ENCODE results near the gene HYI. TPM values are rescaled to one million over a fixed set of nuclear protein-coding genes. Genes with fewer than 3 reads are reported as not detected.
"Not testable (repeated sequence)": the region's sequence is repeated elsewhere in the genome, so short reads cannot be mapped to it uniquely, and the experiment has no call there.

HYI gene, protein sequence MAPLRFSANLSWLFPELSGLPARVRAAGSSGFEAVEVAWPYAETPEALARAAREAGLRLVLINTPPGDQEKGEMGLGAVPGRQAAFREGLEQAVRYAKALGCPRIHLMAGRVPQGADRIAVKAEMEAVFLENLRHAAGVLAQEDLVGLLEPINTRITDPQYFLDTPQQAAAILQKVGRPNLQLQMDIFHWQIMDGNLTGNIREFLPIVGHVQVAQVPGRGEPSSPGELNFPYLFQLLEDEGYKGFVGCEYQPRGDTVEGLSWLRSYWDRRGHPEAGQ
- 6.6 and 7.2 TPM in 2 replicates for polyA plus RNA-seq (2011; rRNA removed)
- 18.8 and 19.0 TPM in 2 replicates for polyA plus RNA-seq (2012; cell fraction: cytosol; rRNA removed)
- polyA plus RNA-seq (2012; cell fraction: nucleus; rRNA removed), result 39.9 and 45.7 TPM in 2 replicates
- polyA plus RNA-seq (2017; fragmentation: RNase III; extraction: RNeasy Plus Mini Kit Qiagen cat#74134 plus additional on column Dnase treatment), result 15.1 to 17.1 TPM (median 15.3 TPM) in 3 replicates
- polyA minus RNA-seq (2011; rRNA and poly(A)+ RNA removed), result 5.4 and 5.8 TPM in 2 replicates

GRCh38 chr1:43453442-43454269 lies at the start of gene HYI:
TSS of gene HYI (minus strand) at chr1:43453931. CDS start at chr1:43453793, 138 bp downstream.
- WGBS (ENCODE audit: missing lambda C conversion rate), result 27% methylated on average over 23 of the region's 87 CpGs

DNA sequence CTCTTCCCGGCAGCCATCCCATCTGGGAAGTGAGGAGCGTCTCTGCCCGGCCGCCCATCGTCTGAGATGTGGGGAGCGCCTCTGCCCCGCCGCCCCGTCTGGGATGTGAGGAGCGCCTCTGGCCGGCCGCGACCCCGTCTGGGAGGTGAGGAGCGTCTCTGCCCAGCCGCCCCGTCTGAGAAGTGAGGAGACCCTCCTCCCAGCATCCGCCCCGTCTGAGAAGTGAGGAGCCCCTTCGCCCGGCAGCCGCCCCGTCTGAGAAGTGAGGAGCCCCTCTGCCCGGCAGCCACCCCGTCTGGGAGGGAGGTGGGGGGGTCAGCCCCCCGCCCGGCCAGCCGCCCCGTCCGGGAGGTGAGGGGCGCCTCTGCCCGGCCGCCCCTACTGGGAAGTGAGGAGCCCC lies 48.1 kb upstream of the HYI start:
- FAIRE-seq; H3K9me3 ChIP-seq; DNase-seq (ENCODE audit: low read depth in 1 of 2, low spot score in 1 of 2); POLR2A ChIA-PET; H3K4me3 ChIP-seq; CTCF ChIA-PET; H3K27ac ChIP-seq; H3K4me2 ChIP-seq; ATAC-seq: not testable (repeated sequence)
- WGBS (ENCODE audit: missing lambda C conversion rate), result no CpG with 5 or more reads among the region's 33 CpGs
- peaks cover 11% of the 10 kb centered on the region; the same call in 2 of the 3 replicates for H3K4me1 ChIP-seq

More at GRCh38 chr1:43453442-43454269, at the start of gene HYI:
- DNase-seq (ENCODE audit: low read depth in 1 of 2, low spot score in 1 of 2) (peak; percentile 49 to 76), ATAC-seq (peak; percentile 58 to 79), FAIRE-seq (no peak)
- H3K9me3 ChIP-seq, result no peaks in the 10 kb centered on the region; the same call in 2 of the 3 replicates
- TF ChIP-seq KDM5A (IDR thresholded peaks at IDR 0.05), result no peak
- TF ChIP-seq, protein P1, sequence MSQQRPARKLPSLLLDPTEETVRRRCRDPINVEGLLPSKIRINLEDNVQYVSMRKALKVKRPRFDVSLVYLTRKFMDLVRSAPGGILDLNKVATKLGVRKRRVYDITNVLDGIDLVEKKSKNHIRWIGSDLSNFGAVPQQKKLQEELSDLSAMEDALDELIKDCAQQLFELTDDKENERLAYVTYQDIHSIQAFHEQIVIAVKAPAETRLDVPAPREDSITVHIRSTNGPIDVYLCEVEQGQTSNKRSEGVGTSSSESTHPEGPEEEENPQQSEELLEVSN (IDR thresholded peaks at IDR 0.05; ENCODE audit: borderline replicate concordance, low read depth), result peak; percentile 19; the same call in 1 of the 2 replicates
- no peak for TF ChIP-seq TFCP2L1 (CRISPR knock-in tag; IDR thresholded peaks at IDR 0.05)
- no peak for TF ChIP-seq RARB (CRISPR knock-in tag; IDR thresholded peaks at IDR 0.05)
- TF ChIP-seq RNF2 (IDR thresholded peaks at IDR 0.05; ENCODE audit: borderline replicate concordance, low read depth), result no peak
- TF ChIP-seq HOXB13 (CRISPR knock-in tag; IDR thresholded peaks at IDR 0.05; ENCODE audit: low read depth), result no peak
- TF ChIP-seq POLR2A (IDR thresholded peaks at IDR 0.05; ENCODE audit: low read length), result peak; percentile 14; the same call in 1 of the 2 replicates
- TF ChIP-seq CEBPB (IDR thresholded peaks at IDR 0.05), result no peak
- TF ChIP-seq JUN (IDR thresholded peaks at IDR 0.05), result peak in 1 of 2 experiments; percentile 48; a peak in 2 of 5 replicates
- TF ChIP-seq, protein P2, sequence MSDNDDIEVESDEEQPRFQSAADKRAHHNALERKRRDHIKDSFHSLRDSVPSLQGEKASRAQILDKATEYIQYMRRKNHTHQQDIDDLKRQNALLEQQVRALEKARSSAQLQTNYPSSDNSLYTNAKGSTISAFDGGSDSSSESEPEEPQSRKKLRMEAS (IDR thresholded peaks at IDR 0.05), result peak; percentile 24
- TF ChIP-seq FOXS1 (CRISPR knock-in tag; IDR thresholded peaks at IDR 0.05), result no peak
- H3K27ac ChIP-seq, result peak within 1 kb of the TSS; percentile 83 to 91
- H3K4me1 ChIP-seq, result peaks cover 10% of the 10 kb centered on the region; the same call in 1 of the 3 replicates
- H3K4me3 ChIP-seq, result peak within 1 kb of the TSS; percentile 43
- ChIA-PET CTCF (interaction anchor here (0.6 to 1.9 kb wide), 3 partner anchors 39 to 230 kb away, joined by 3 to 6 read pairs (median 4); no protein-coding TSS in a partner anchor), POLR2A (interaction anchor here (0.6 to 1.5 kb wide), 4 partner anchors 13 to 208 kb away, joined by 3 to 4 read pairs (median 4); partner anchors contain the start of gene ELOVL1)
- peak within 1 kb of the TSS; percentile 79 for H3K4me2 ChIP-seq

DNA sequence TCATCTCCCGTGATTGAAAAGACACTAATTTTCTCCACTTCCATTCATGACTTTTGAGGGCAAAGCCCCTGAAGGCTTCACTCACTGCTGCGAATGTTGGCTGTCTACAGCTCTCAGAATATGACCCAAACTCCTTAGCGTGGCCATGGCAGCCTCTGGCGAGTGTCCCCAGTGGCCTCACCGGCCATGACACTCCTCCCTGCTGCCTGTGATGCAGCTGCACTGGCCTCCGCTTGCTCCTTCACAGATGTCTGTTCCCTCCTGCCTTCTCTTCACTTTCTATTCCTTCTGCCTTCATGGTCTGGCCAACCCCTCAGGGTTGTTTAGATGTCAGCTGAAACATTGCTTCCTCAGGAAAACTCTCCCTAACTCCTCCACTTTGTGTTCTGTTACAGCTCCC lies 46.2 kb upstream of the HYI start:
- Histone ChIP-seq H3K4me1 (no peaks in the 10 kb centered on the region), H3K4me3 (no peak overlapping the region), H3K27ac (no peak overlapping the region), H3K4me2 (no peak overlapping the region), H3K9me3 (no peaks in the 10 kb centered on the region)
- DNase-seq (ENCODE audit: low read depth in 1 of 2, low spot score in 1 of 2), result no peak
- ChIA-PET CTCF (no interaction called here), POLR2A (no interaction called here)
- no peak for TF ChIP-seq RFX5 (IDR thresholded peaks at IDR 0.05)
- TF ChIP-seq RCOR1 (IDR thresholded peaks at IDR 0.05; ENCODE audit: low read depth, low read length), result no peak
- TF ChIP-seq FOXS1 (CRISPR knock-in tag; IDR thresholded peaks at IDR 0.05), result no peak
- TF ChIP-seq CHD2 (IDR thresholded peaks at IDR 0.05; ENCODE audit: low read length, partially characterized antibody), result no peak
- no peak for TF ChIP-seq ZNF302 (CRISPR knock-in tag; IDR thresholded peaks at IDR 0.05)
- TF ChIP-seq JUN (IDR thresholded peaks at IDR 0.05), result no peak
- no peak for TF ChIP-seq NPAS2 (CRISPR knock-in tag; IDR thresholded peaks at IDR 0.05; ENCODE audit: borderline replicate concordance)
- no peak for TF ChIP-seq RNF2 (IDR thresholded peaks at IDR 0.05; ENCODE audit: borderline replicate concordance, low read depth)
- no peak for TF ChIP-seq RAD21 (conservative IDR thresholded peaks at IDR 0.05 in 1 of 2, IDR thresholded peaks at IDR 0.05 in 1 of 2)
- TF ChIP-seq GATA3 (IDR thresholded peaks at IDR 0.05; ENCODE audit: borderline replicate concordance), result no peak
- no peak for TF ChIP-seq CHD4 (IDR thresholded peaks at IDR 0.05; ENCODE audit: borderline replicate concordance)
- peak; percentile 62 for ATAC-seq
- no peak for FAIRE-seq
- WGBS (ENCODE audit: missing lambda C conversion rate), result 79% methylated on average over 6 of the region's 6 CpGs

Data from A549 (cell line).